HG03175 (cell line): ENCODE measurements around the gene TBC1D22A.

Source experiments
- ATAC-seq: cut with Tn5 transposase; IDR thresholded peaks from one replicate; pipeline ENCODE4 v1.9.1; 2021; ENCODE audit warnings: mild to moderate bottlenecking, moderate library complexity; ENCODE audit not compliant: unreplicated experiment

TBC1D22A gene

GRCh38 chr22:46897246-46897623 lies 134.8 kb downstream of the TBC1D22A start:
- ATAC-seq: no peak

GRCh38 chr22:46900549-46900948 lies 138.1 kb downstream of the TBC1D22A start:
- no peak for ATAC-seq

- ATAC-seq: no peak
Observed at GRCh38 chr22:46902436-46902835, 140.0 kb downstream of the TBC1D22A start.

GRCh38 chr22:46902998-46903916 lies 140.8 kb downstream of the TBC1D22A start:
- no peak for ATAC-seq

- ATAC-seq: no peak
Observed at GRCh38 chr22:46905415-46905814, 143.0 kb downstream of the TBC1D22A start.

GRCh38 chr22:46905834-46906233 lies 143.4 kb downstream of the TBC1D22A start:
- no peak for ATAC-seq

GRCh38 chr22:46906326-46907045 lies 144.0 kb downstream of the TBC1D22A start:
- no peak for ATAC-seq

GRCh38 chr22:46907241-46908215 lies 145.1 kb downstream of the TBC1D22A start:
- ATAC-seq: no peak

GRCh38 chr22:46908641-46909107 lies 146.2 kb downstream of the TBC1D22A start:
- ATAC-seq: no peak

GRCh38 chr22:46909237-46910030 lies 147.0 kb downstream of the TBC1D22A start:
- ATAC-seq: no peak

GRCh38 chr22:46910624-46911023 lies 148.2 kb downstream of the TBC1D22A start:
- no peak for ATAC-seq

GRCh38 chr22:46911346-46911745 lies 148.9 kb downstream of the TBC1D22A start:
- ATAC-seq: no peak

- ATAC-seq: no peak
Observed at GRCh38 chr22:46913351-46913750, 150.9 kb downstream of the TBC1D22A start.

GRCh38 chr22:46914481-46914880 lies 152.0 kb downstream of the TBC1D22A start:
- ATAC-seq: no peak

GRCh38 chr22:46914916-46915894 lies 152.8 kb downstream of the TBC1D22A start:
- ATAC-seq: no peak

GRCh38 chr22:46915950-46916730 lies 153.7 kb downstream of the TBC1D22A start:
- no peak for ATAC-seq

- ATAC-seq: no peak
Observed at GRCh38 chr22:46916886-46917770, 154.7 kb downstream of the TBC1D22A start.
